ENCODE data around the gene EMC6. TPM values are rescaled to one million over a fixed set of nuclear protein-coding genes. Genes with fewer than 3 reads are reported as not detected.
A peak's percentile ranks its signal among the peaks of the same experiment; 100 is the strongest.

EMC6 gene
- total RNA-seq, 3 donors from 2014 or later (not counting 1 experiment from before 2014, with no cell fraction given): 29.3 to 34.7 (median 32.1) TPM

GRCh38 chr17:3647769-3648555 is 20.6 kb upstream of the EMC6 start:
- no peaks in the 10 kb centered on the region for H3K36me3 Mint-ChIP-seq
- Histone ChIP-seq H3K27ac (ENCODE audit: low read length) (no peak overlapping the region), H3K36me3 (ENCODE audit: control insufficient read depth, insufficient read depth, low read length) (peaks cover 5% of the 10 kb centered on the region), H3K4me1 (ENCODE audit: control insufficient read depth, insufficient read depth, low read length) (no peaks in the 10 kb centered on the region), H3K9me3 (ENCODE audit: control insufficient read depth, insufficient read depth, low read length) (no peaks in the 10 kb centered on the region), H3K4me3 (ENCODE audit: low read length) (no peak overlapping the region), H3K27me3 (ENCODE audit: control insufficient read depth, insufficient read depth, low read length) (no peaks in the 10 kb centered on the region)
- TF ChIP-seq CTCF (IDR thresholded peaks at IDR 0.05): no peak
- no peak overlapping the region for H3K27ac Mint-ChIP-seq
- intact Hi-C loops (cut with micrococcal nuclease): no loop called here
- no peaks in the 10 kb centered on the region for H3K9me3 Mint-ChIP-seq
- no peaks in the 10 kb centered on the region for H3K27me3 Mint-ChIP-seq (ENCODE audit: low read depth in 2 of 2)
- ATAC-seq (peak in 2 of 3 donors; percentile 44 to 67), DNase-seq (peak in 1 of 2 donors; percentile 57)
- H3K4me1 Mint-ChIP-seq: peaks cover 0 to 8% of the 10 kb centered on the region in 2 donors
- WGBS (ENCODE audit: insufficient coverage): 78% methylated on average over 20 of the region's 20 CpGs
- H3K4me3 Mint-ChIP-seq: no peak overlapping the region

- intact Hi-C loops (cut with micrococcal nuclease): no loop called here
- Mint-ChIP-seq H3K4me3 (no peak overlapping the region), H3K9me3 (no peaks in the 10 kb centered on the region), H3K27ac (no peak overlapping the region), H3K27me3 (ENCODE audit: low read depth in 2 of 2) (no peaks in the 10 kb centered on the region), H3K4me1 (no peaks in the 10 kb centered on the region), H3K36me3 (no peaks in the 10 kb centered on the region)
- H3K27ac ChIP-seq (ENCODE audit: low read length): no peak overlapping the region
- 98% methylated on average over 9 of the region's 11 CpGs for WGBS (ENCODE audit: insufficient coverage)
- no peak for ATAC-seq
- no peaks in the 10 kb centered on the region for H3K36me3 ChIP-seq (ENCODE audit: control insufficient read depth, insufficient read depth, low read length)
- H3K4me3 ChIP-seq (ENCODE audit: low read length): no peak overlapping the region
- no peak for TF ChIP-seq CTCF (IDR thresholded peaks at IDR 0.05)
- no peaks in the 10 kb centered on the region for H3K9me3 ChIP-seq (ENCODE audit: control insufficient read depth, insufficient read depth, low read length)
- H3K4me1 ChIP-seq (ENCODE audit: control insufficient read depth, insufficient read depth, low read length): no peaks in the 10 kb centered on the region
- DNase-seq: no peak
- H3K27me3 ChIP-seq (ENCODE audit: control insufficient read depth, insufficient read depth, low read length): no peaks in the 10 kb centered on the region
These were observed 12.8 kb upstream of the EMC6 start for GRCh38 chr17:3655766-3656165.

GRCh38 chr17:3656353-3656752 is 12.3 kb upstream of the EMC6 start:
- no peak for ATAC-seq
- Histone ChIP-seq H3K27ac (ENCODE audit: low read length) (no peak overlapping the region), H3K27me3 (ENCODE audit: control insufficient read depth, insufficient read depth, low read length) (no peaks in the 10 kb centered on the region), H3K36me3 (ENCODE audit: control insufficient read depth, insufficient read depth, low read length) (no peaks in the 10 kb centered on the region), H3K9me3 (ENCODE audit: control insufficient read depth, insufficient read depth, low read length) (no peaks in the 10 kb centered on the region), H3K4me1 (ENCODE audit: control insufficient read depth, insufficient read depth, low read length) (no peaks in the 10 kb centered on the region), H3K4me3 (ENCODE audit: low read length) (no peak overlapping the region)
- no peaks in the 10 kb centered on the region for H3K4me1 Mint-ChIP-seq
- intact Hi-C loops (cut with micrococcal nuclease): no loop called here
- H3K4me3 Mint-ChIP-seq: no peak overlapping the region
- H3K27me3 Mint-ChIP-seq (ENCODE audit: low read depth in 2 of 2): no peaks in the 10 kb centered on the region
- no peak overlapping the region for H3K27ac Mint-ChIP-seq
- DNase-seq: no peak
- no peak for TF ChIP-seq CTCF (IDR thresholded peaks at IDR 0.05)
- 88% methylated on average over 14 of the region's 16 CpGs for WGBS (ENCODE audit: insufficient coverage)
- H3K9me3 Mint-ChIP-seq: no peaks in the 10 kb centered on the region
- H3K36me3 Mint-ChIP-seq: no peaks in the 10 kb centered on the region

Measured in natural killer cell (primary cell).